GM21390 (cell line): ENCODE measurements around the gene MDM4.

Source experiments
- ATAC-seq: cut with Tn5 transposase; IDR thresholded peaks from one replicate; pipeline ENCODE4 v1.9.1; 2021; ENCODE audit not compliant: unreplicated experiment

MDM4 gene

DNA sequence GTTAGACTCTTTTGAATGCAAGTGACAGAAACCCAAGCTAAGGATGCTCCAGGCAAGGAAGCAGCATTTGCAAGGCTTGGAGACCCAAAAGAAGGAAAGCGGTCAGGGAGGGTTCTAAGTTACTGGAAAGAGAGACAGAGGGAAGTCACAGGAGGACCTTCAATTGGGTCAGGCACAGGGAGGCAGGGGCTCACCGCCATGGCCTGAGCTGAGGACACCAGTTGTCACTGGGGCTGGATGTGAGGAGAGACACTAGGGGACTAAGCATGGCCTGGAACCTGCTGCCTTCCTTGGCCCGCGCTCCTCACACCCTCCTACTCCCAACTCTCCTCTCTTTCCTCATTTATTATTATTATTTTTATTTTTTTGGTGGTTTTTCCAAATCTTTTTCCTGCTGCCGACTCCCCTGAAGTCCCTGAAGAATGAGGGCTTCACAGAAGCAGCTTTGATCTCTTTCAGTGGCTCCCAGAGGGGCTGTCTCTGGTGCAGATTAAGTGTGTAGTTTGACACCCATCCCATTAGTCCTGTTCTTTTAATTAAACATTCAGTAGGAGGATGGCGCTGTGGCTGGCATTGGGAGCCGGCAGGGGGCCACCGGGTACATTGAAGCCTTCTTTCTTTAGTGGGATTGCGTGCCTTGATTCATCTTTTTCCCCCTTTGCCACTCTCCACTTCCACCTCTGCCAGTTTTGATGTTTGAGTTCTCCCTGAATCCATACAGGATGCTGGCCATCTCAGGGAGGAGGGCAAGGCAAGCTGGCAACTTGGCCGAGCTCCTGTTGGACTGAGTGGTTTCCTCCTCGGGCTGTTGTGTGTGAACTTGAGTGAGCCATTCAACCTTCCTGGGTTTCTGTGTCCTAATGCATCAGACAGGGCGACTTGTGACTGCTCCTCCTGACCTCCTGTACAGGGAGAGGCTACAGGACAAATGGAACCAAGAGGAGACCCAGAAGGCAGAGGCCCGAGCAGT is 59.3 kb downstream of the MDM4 start:
- ATAC-seq = no peak

DNA sequence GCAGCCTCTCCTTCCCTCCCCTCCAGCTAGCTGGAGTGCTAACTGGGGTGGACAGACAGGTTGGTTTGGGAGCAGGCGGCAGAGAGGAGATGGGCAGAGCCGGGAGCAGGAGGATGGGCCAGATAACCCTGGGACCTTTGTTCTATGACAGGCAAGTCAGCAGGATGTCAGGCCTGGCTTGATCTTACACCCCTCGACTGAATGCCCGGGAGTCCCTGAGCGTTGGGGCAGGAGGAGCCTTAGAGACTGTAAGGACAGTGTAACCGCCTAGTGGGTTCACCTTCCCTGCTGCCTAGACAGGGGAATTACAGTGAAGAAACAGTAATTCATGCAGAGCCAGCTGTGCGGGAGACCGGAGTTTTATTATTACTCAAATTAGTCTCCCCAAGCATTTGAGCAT is 60.2 kb downstream of the MDM4 start:
- ATAC-seq = no peak

DNA sequence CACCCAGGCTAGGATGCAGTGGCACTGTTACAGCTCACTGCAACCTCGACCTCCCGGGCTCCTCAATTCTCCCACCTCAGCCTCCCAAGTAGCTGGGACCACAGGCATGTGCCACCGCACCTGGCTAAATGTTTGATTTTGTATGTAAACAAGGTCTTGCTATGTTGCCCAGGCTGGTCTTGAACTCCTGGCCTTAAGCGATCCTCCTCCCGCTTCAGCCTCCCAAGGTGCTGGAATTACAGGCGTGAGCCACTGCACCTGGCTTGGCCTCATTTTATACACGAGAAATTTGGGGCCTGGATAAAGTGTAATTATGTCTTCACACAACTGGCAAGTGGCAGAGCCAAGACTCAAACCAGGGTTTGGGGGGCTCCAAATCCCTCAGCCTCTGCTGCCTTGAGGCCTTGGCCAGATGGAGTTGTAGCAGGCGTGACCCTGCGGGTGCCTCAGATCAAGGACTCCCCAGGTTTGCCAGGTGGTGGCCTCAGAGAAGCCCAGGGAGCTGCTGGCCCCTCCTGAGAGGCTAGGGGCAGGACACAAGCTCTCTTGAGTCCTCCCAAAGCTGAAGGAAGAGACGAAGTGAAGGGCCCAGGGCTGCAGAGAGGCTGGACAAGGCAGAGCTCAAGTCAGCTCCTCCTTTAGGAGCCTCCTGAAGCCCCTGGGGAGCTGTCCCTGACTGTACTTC is 61.7 kb downstream of the MDM4 start:
- ATAC-seq = no peak

DNA sequence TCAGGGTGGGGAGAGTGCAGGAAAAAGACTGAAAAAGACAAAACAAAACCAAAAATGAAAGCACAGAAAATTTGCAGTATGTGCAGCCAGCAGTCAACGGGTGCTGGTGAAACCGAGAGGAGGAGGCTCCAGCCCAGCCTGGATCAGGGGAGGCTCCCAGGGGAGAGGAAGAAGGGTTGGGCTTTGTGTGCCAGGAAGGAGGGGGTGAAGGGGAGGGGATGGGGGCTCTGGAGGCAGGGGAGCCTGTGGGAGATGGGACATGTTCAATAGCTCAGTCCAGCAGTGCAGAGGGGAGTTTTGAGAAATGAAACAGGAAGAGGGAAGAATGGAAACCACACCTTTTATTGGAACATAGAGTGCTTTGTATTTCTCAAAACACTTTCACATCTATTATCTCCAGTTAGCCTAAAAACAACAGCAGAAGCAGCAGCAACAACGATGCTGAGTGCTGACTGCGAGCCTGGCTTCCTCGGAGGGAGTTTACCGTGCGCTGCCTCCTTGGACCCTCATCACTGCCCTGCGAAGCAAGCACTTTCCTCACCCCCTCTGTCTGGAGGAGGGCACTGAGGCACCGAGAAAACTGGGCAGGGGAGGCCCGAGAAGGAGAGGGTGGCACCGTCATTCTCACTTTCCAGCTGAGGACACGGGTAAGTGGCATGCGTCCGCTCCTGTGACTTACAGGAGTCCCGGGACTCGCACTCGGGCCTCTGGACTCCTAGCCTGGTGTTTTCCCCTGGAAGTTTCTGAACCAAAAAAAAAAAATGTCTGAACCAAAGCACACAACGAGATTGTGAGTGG is 62.9 kb downstream of the MDM4 start:
- peak; percentile 77 for ATAC-seq

DNA sequence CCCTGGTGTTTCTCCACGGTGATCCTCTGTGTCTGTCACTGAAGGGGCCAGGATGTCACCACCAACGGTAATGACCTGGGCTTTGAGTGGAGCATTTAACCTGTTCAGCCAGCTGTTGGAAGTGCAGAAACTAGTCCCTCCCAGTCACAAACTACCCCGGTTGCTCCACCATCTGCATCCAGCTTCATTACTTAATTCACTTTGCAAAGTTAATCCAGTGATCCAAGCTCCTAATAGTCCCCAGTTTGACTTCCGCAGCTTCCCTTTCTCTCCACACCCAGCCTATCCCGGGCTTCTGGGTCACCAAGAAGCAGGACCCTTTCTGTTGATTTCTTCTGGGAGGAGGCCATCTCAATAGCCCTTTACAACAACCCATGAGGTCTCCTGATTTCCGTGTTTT is 63.5 kb downstream of the MDM4 start:
- ATAC-seq = no peak

DNA sequence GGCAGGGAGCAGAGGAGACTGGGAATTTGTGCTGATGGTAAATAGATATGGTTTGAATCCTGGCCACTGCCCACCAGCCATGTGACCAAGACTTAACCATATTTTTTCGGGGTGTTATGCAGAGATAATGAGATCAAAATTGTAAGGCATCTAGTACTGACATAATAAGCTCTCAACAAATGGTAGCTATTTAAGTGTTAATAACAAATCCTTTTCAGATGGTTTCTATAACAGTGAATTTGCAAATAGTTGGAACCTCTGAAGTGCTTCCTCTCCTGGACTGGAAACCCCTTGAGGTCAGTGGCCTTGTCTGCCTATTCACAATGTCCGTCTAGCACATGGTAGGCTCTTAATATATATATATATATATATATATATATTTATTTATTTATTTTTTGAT is 64.7 kb downstream of the MDM4 start:
- no peak for ATAC-seq

DNA sequence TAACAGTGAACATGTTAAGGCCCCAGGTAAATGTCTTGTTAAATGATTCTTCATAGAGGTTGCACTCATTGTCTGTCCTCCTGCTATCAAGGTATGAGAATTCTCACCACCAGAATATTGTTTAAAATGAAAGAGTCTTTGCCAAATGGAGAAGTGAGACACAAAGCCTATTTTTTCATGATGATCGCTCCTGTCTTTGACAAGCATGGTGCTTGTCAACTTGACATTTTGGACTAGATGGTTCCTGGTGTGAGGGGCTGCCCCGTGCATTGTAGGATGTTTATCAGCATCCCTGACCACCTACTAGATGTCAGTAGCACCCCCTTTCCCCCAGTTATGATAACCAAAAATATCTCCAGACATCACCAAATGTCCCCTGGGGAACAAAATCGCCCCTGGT is 65.6 kb downstream of the MDM4 start:
- no peak for ATAC-seq

DNA sequence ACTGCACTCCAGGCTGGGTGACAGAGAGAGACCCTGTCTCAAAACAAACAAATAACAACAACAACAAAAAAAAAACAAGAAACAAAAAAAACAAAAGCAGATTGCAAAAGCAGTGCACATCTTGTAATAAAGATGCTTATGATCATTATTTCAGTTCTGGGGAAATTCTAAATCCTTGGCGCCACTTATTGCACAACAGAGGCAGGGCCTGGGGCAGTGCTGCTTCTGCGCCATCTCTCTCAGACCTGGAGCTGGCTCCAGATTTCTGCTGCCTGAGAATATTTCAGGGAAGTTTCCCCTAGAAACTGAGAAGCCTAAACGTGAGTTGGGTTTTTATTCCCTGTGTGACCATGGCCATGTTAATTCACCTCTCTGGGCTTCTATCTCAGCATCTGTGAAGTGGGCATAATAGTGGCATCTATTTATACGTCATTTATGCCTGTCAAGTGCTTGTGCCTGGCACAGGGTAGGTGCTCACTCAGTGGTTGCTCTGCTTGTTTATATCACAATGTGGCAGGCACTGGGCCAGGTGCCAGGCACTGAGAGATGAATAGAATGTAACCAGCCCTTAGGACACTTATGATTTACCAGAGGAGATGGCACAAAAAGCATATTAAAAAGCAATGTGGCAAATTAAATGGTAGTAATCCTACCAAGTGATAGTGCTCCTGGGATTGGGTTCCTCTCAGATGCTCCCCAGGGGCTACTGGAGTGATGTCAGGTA is 67.9 kb downstream of the MDM4 start:
- no peak for ATAC-seq

DNA sequence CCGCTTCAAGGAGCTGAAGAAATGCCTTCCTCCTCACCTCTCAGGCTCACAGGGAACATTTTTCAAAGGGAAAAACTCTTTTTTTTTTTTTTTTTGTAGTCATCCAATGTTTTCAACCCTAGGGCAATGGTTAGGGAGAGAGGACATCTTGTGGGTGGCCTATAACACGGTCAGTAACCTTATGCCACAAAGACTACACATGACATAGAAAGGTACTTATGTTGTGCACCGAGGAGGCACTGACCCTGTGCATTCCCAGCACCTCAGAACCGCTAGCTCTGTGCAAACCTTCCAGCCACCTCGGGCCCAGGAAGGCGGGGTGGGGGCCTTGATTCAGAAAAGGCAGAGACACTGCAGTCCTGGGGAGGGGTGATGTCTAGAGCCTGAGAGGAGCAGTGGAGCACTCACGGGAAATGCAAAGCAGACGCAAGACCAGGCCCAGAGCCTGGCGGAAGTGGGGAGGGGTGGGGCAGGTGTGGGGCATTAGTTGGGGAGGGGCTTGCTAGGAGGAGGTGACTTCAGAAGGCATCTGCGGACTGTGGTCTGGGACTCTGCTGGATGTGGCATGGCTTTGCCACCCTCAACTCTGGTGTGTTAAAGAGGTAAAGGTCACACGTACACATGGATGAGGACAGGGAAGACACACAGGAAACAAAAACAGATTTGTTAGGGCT is 68.6 kb downstream of the MDM4 start:
- ATAC-seq = no peak

DNA sequence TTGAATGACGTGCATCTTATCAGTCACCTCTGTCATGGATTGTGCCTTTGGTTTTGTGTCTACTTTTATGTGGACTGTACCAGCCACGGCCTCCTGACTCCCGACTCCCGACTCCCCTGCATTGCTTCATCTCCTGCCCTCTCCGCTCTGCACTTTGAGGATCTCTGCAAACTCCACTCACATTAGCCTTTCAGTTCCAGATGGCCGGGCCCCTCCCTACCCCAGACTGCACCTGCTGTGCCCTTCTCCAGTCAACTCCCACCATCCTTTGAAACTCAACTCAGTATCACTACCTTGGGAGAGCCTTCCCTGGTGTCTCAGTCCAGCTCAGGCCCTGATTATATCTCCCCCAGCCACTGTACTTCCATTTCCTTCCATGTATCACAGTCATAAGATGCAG is 71.4 kb downstream of the MDM4 start:
- no peak for ATAC-seq

DNA sequence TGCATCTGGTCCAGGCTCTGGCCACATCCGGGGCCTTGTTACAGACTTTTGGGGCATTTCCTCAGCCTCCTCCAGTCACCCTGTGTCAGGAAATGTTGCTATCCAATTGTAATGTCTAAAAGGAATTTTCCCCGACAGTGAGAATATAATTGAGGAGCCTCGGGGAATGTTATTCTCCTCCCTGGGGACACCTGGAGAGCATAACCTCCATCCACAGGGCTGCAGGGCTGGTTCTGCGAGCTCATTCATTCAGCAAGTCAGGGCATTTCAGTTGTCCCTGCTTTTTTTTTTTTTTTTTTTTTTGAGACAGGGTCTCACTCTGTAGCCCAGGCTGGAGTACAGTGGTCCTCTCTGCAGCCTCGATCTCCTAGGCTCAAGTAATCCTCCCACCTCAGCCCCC is 72.6 kb downstream of the MDM4 start:
- ATAC-seq = no peak

DNA sequence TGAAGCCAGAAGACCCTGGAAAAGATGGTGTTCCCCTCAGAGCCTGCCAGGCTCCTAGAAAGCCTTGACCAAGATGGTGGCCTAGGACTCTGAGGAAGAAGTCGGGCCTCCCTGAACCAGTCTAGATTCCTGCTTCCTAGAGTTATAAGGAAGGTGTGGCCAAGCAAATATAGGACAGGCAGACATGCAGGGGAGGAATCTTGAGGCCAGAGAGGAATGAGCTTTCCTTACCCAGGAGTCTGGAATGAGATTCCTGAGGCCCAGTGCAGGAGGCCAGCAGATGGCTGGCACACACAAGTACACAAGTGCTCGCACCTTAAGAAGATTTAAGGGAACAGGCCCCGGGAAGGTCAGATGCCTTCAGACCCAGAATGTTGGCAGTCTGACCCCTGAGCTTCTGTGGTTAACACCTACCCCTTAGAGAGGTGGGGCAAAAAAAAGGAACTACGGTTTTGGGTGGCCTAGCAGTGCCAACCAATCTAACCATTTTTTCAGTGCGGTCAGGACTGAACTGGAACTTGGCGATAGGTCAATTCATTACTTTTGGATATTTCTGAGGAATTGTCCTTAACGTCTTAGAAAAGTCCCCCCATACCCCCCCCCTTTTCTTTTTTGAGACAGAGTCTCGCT is 73.3 kb downstream of the MDM4 start:
- ATAC-seq = no peak

DNA sequence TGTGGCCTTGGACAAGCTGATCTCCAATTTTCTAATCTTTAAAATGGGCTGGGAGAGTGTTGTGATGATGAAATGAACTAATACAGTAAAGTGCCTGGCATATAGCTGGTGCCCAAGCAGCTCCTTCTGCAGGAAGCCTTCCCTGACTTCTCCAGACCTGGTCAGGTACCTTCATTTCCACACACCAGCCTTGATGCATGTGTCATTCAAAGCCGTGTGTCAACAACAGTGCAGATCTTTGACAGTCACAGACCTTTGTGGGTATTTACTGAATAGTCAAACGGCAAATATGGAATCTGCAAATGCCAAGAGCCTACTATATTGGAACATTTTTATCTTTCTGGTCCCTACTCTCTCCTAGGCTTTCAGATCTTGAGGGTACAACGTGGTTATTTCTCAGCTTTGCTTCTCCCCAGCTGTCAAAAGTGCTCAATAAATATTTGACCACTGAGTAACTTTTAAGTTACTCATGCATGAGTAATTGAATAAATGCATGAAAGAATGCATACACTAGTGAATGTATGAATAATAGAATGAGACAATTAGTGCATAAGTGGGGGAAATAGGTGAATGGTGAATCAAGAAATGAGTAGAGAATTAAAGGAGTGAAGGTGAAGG is 75.4 kb downstream of the MDM4 start:
- no peak for ATAC-seq

DNA sequence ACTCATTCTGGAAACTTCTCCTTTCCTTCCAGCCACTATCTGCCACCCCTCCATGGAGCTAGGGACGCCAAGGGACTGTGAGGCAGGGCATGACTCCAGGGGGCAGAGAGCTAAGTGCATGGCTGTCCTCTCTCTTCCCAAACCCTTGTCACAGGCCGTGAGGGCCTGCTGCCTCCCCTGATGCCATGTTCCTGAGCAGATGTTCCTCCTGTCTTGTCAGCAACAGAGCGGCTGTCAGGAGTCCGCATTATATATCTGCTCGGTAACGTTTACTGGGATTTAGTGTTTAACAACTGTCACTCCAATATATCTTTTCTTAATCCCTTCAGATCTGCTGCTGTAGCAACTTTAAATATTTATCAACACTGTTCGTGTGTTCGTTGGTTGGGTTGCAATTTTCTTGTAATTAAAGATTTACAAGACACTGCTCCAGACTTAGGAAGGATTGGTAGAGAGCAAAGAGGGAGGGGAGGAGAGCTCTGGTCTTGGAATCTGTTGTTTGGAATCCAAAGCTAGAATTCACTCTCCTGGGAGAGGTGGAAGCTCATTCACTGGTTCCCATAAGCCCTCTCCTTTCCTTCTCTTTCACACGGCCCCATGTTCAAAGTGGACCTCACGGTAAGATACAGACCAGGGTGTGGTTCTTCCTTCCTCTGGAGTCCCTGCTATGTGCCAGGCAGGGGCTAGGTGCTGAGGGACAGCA is 76.2 kb downstream of the MDM4 start:
- ATAC-seq = no peak

DNA sequence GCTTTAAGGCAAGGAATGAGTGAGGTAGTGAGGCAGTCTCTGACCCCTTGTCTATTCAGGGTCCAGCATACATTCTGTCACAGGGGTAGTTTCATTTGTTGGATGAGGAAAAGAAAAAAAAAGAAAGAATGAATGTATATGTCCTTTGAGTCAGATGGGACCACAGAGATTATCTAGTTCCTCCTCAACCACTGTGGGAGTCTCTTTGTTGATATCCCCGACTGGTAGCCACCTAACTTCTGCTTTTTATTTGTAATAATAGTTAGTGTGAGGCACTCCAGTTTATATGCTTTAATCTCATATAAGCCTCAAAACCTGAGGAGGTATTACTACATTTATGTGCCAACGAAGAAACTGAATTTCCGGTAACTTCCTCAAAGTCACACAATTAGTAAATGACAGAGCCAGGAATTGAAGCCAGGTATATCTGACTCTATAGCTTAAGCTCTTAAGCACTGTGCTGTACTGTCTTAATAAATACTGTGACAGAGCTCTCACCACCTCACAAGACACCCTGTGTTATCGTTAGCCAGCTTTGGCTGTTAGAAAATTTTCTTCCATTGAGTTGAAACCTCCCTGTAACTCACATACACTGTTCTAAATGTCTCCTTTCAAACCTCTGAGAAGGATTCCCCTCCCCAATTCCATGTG is 82.2 kb downstream of the MDM4 start:
- no peak for ATAC-seq

DNA sequence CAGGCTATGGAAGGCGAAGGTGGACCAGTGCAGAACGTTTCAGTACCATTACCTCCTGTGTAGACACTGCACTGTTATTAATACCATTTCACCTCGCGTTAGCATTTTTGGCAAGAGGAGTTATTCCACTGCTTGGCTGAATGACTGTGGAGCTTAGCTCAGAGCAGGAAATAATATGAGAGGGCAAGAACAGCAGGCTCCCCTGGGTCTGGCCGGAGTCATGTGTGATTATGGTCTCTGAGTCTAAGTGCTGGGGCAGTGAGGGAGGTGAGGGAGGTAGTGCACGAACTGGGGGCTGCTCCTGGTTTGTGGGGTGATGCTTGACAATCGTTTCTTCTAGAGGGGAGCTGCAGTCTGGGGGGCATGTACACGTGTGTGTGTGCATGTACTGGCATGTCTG is 82.9 kb downstream of the MDM4 start:
- no peak for ATAC-seq

DNA sequence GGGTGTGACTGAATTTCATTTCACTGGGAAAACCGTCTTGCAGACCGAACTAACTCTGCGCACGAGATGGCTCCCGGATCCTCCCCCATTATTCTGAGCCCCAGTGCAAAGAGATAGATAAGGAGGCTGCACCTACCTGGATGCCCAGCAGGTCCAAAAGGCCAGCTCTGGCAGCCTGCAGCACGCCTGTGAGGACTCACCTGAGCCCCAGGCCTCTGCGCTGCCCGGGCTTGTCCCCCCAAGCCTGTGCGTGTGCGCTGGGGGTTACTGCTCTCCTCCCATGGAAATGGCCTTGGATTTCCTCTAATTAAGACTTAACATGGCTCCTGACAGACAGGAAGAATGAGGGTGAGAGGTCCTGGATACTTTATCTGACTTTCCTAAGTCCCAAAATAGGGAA is 83.4 kb downstream of the MDM4 start:
- no peak for ATAC-seq

DNA sequence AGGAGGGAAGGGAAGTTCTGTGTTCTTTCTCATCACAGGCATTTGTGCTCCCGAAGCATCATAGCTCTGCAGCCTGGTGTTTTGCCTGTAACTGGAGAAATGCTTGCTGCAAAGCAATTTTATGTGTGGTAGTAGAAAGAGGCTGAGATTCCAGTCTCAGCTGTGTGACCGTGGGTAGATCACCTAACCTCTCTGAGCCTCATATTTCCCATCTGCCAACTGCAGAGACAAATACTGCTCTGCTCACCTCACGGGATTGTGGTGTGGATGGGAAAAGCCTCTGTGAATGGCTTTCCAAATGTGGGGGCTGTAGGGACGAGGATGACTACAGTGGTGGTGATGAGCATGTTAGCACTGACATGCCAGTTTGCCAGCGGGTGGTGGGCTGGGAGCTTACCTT is 84.0 kb downstream of the MDM4 start:
- ATAC-seq = no peak
